Activated T-cell treated with anti-CD3 and anti-CD28 coated beads for 4 hours (primary cell): ENCODE results near the gene VIPR2.

Experiments
- DNase-seq: peaks from one replicate; pipeline ENCODE4 v3.0.0-alpha.2; 2020

The VIPR2 gene

DNA sequence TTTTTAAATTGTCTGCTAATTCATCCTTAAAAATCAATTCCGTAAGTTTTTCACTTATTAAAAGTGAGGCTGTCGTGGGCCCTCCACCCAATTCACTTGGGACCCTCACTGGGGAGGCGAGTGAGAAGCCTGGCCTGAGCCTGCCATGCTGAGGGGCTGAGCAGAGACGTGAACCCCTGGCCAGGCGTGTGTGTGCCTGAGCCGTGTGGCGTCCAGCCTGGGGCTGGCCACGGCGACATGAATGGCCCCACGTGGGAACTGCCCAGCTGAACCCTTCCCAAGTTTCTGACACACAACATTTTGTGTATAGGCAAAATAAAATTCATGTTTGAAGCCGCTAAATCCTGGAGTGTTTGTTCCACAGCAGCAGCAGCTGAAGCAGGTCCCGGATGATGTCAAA lies 13.0 kb upstream of the VIPR2 start:
- DNase-seq, result no peak

DNA sequence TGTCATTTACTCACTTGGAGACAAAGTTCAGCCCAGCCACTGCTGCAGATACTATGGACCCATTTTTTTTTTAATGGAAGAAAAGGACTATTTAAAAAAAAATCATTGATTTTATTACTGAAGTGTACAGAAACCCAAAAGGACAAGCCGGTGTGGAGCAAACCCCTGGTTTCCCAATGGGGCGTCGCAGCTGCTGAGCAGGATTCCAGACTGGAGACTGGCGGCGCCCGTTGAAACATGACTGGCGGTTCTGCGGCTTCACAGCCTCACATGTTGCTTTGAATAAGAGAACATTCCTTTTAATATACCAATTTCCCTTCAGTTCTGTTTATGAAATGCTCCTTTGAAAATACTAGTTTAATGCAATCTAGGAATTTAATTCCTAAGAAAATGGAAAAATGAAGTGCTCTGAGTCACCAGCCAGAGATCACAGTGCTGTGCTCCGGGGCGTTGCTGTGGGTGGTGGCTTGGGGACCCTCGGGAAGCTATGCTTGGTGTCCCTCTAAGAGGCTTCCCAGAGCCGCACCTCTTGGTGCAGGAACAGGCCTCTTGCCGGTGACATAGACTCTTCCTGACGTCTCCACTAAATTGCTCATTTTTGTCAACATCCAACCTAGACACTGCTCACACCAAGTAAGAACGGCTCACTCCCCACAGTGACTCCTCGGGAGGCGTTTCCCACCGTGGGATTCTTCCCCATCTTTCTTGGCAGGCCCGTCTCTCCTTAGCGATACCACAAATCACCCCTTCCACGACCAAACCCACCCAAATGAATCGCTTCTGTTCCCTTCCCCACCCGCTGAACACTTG lies 12.0 kb upstream of the VIPR2 start:
- DNase-seq, result no peak

GRCh38 chr7:159155410-159155809 lies 10.7 kb upstream of the VIPR2 start:
- no peak for DNase-seq

DNA sequence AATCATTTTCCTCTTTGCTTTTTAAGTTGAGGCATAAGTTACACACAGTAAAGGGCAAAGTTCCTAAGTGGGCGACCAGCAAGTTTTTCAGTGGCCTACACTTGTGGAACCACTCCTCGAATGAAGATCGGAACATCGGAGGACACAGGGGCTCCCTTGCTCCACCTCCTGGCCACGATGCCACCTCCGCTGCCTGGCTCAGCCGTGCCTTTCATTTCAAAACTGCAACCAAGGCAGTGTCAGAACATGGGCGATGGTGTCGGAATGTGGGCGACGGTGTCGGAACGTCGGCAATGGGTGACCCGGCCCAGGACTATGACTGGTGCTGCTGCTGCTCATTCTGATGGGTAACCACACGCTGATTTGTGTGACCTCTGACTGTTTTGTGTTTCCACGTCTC lies 9.6 kb upstream of the VIPR2 start:
- DNase-seq, result no peak

DNA sequence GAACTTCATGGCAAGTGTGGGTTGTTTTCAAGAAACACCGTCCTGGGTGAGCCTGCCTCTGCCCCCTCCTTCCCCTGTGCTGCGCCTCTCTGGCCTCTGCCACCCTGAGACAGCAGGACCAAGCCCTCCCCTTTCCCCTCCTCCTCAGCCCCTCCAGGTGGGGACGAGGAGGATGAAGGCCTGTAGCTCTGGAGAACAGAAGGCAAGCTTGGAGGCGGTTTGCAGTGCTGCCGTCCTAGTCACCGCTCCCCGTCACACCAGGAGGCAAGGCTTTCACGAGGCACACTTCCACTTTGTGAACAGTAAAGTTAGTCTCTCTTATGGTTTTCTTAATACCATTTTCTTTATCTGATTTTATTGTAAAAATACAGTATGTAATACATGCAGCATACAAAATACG lies 8.8 kb upstream of the VIPR2 start:
- DNase-seq, result no peak

DNA sequence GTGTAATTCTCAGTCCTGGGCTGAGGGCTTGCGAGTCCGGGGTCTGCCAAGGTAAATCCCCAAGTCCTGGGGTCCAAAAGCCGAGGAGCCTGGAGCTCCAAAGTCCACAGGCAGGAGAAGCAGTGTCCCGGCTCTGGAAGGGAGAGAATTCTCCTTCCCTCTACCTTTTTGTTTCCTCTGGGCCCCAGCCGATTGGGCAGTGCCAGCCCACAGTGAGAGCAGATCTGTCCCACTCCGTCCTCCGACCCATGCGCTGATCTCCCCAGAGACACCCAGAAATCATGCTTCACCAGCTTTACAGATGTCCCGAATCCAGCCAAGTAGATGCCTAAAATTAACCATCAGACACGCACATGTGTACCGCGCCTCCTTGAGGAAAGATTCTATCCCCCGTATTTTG lies 8.1 kb upstream of the VIPR2 start:
- no peak for DNase-seq

DNA sequence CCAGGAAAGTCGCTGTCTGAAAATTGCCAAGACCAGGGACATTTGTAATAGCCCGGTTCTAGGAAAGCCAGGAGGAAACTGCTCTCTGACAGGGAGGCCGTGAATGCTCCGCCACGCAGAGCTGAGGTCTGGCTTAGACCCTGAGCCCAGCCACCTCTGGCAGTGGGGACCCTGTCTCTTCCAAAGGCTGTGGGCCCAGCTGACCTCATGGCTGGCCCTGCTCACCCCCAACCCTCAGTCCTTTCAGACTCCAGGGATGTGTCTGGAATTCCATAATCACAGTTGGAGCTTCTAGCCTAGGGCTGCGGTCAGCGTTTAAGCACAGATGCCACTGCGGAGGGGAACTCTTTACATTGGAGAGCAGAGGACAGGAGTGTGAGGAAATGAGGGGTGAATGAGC lies 6.6 kb upstream of the VIPR2 start:
- no peak for DNase-seq

GRCh38 chr7:159149488-159149887 lies 4.8 kb upstream of the VIPR2 start:
- no peak for DNase-seq

DNA sequence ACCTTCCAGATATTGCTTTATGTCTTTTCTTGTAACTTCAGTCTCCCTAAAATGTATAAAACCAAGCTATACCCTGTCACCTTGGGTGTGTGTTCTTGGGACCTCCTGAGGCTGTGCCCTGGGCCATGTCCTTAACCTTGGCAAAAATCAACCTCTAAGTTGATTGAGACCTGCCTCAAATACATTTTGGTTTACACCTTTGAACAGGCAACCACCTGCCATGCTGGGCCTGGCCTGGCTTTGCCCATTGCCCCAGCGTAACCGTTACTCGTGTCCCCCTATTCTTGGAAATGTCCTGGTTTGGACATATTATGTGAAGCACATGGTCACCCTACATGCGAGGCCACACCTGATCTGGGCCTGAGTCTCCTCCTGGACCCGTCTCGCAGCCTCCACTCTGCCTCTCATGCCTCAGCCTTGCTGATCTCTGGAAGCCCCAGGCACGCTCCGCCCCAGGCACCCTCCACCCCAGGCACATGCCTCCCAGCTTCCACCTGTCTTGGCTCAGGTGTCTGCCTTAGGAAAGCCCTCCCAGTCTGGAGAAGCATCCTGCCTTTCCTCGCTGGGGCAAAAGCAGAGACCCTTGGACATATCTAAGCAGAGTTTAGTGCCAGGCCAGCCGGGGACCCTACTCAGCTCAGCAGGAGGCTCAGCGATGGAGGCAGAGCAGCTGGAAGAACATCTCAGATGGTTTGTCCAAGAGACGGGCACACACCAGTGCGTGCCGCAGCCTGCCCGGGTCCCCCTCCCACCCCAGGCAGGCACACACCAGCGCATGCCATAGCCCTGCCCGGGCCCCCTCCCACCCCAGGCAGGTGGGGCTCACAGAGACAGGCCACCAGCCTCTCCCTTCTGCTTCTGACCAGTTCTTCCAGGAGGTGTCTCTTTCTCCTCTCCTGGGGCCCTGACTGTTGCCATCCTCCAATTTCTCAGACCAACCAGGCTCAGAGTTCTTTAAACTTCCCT lies 4.0 kb upstream of the VIPR2 start:
- no peak for DNase-seq

DNA sequence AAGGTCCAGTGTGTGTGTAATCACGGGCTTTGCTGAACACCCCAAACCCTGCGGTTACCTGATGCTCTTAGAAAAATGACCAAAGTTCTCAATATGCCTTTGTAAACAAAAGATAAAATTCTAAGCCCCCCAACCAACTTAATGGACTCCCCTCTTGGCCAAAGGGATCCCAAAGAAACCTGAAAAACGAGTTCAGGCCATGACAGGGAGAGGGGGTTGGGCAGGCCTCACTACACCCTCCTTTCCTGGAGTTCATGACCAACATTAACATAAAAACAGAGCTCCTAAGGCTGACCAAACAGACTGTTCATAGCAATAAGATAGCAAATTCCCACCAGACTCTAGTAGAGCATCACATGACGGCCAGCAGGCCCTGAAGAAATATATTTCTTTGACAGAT lies 3.0 kb upstream of the VIPR2 start:
- DNase-seq, result no peak

GRCh38 chr7:159147246-159147645 lies 2.6 kb upstream of the VIPR2 start:
- DNase-seq, result no peak

DNA sequence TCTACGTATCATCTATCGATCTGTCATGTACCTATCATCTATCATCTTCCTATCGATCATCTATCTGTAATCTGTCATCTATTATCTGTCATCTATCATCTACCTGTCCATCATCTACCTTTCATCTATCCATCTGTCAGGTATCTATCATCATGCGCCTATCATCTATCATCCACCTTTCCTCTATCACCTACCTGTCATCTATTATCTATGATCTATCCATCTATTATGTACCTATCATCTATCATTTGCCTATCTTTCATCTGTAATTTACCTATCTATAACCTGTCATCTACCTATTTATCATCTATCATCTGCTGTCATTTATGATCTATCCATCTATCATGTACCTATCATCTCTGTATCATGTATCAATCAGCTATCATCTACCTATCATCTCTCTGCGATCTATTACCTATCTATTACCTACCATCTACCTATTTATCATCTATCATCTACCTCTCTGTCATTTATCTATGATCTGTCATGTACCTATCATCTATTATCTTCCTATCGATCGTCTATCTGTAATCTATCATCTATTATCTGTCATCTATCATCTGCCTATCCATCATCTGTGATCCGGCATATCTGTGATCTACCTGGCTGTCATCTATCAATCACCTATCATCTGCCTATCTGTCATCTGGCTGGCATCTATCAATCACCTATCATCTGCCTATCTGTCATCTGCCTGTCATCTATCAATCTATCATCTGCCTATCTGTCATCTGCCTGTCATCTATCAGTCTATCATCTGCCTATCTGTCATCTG lies 1.6 kb upstream of the VIPR2 start:
- no peak for DNase-seq

- no peak for DNase-seq
Measured at GRCh38 chr7:159145490-159145855, 806 bp upstream of the VIPR2 start.

- DNase-seq, result no peak
Measured at GRCh38 chr7:159143780-159144757, 598 bp downstream of the VIPR2 start.

DNA sequence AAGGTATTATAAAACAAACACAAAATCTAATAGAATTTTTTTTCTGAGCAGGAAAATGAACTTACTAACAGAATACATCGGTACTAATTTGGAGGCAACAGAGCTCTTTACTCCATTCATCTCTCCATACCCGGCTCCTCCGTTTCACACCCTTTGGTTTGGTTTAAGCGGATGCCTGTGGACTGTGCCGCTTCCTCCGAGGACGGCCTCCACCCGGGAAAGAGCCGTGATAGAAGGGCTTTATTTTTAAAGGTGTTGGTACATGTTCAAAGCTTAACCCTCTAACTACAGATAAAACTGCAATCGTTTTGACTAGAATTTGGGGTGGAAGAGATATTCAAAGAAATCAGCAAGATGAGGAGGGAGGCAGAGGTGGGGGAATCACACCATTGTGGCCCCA lies 1.9 kb downstream of the VIPR2 start:
- no peak for DNase-seq

GRCh38 chr7:159142199-159142598 lies 2.5 kb downstream of the VIPR2 start:
- DNase-seq, result no peak

DNA sequence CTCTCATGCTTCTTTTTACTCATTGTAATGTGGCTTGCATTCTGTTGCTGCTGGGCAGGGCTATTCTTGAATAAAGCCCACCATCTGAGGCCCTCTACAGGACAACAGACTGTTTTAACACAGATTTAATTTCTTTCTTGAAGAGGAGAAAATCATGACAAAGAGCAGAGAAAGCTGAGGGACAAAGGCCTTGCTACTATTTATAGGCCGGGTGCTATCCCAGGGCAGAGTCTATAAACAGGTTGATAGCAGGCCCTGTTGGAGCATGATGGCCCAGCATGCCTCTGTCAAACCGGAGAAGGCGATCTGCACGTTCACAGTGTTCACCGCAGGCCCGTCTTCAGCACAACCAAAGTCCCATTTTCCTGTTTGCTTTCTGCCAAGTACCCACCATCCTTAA lies 3.0 kb downstream of the VIPR2 start:
- no peak for DNase-seq

DNA sequence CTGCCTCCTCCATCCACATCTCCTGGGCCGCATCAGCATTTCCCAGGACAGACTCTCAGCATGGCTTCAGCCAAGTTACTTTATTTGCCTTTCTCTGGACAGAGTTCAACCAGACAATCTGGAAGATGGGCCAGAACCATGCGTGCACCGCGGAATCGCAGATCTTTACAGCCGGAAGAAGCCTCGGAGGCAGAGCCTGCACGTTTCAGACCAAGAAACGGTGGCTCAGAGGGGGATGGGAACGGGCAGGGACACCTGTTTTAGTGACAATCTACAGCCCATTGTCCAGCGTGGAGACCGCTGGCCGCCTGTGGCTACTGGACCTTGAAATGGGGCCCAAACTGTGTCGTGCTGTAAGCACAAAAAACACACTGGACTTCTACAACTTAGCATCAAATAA lies 3.5 kb downstream of the VIPR2 start:
- no peak for DNase-seq

DNA sequence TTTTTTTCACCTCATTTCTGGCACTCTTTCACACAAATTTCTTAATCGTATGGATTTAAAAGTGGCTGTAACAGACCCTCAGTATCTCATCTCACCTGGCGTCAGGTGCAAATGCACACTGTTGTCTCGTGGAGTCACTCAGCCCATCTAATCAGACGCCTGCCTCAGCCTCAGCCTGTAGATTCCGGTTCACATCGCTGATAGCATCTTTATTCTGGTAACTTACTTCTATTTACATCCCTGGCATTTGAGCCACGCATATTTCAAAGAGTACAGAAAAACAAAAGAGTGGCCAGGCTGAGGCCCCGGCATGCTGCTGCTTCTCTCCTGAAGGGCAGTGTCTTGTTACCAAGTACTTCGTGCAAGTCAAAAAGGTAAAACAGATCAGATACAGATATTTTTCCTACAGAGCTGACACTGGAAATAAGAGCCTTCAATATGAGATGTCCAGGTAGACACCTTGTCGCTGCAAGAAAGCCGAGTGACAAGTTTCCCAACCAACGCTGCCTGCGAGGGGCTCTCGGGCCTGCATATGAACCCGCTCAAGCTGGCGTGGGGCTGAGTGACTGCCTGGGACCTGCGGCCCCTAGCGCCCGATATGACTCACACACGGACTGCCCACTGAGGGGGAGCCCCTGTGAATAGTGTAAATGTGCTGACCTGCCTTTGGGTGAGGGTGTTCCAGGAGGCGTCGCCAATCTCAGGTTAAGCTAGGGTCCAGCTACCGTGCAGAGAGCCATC lies 4.3 kb downstream of the VIPR2 start:
- DNase-seq, result no peak

- no peak for DNase-seq
Measured at GRCh38 chr7:159139639-159140038, 5.0 kb downstream of the VIPR2 start.

DNA sequence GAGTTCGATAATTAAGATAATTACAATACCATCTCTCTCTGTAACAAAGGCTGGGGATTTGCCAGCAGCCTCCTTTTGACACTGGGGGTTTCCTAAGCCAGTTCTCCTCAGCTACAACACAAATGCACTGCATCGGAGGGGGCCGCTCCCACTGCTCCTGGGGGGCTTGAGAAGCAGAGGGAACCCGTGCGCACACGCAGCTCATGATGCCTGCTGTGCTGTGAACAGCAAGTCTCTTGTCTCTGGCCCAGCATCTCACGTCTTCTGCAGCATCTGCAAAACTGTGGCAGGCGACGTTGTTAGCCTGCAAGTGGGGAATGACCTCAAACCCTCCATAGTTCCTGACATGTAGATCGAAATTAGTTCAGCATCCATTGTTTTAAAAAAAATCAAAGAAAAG lies 5.5 kb downstream of the VIPR2 start:
- no peak for DNase-seq
